Stimulated activated CD8-positive, alpha-beta memory T cell treated with anti-CD3 and anti-CD28 coated beads, Interleukin-15, amount 100 ng/mL, for 48 hours (primary cell): ENCODE measurements around the gene CHMP4B.
"Not testable (repeated sequence)": the region's sequence is repeated elsewhere in the genome, so short reads cannot be mapped to it uniquely, and the experiment has no call there.

Source experiments
- DNase-seq, 2 donors: peaks; one replicate each; pipeline ENCODE4 v3.0.0-alpha.2; 2020; ENCODE audit warnings: low read depth in 2 of 2

CHMP4B gene

GRCh38 chr20:33789858-33790182, 21.3 kb upstream of the CHMP4B start:
- no peak for DNase-seq

- DNase-seq, result no peak
Measured at GRCh38 chr20:33790566-33790965, 20.6 kb upstream of the CHMP4B start.

GRCh38 chr20:33791021-33791420, 20.1 kb upstream of the CHMP4B start:
- no peak for DNase-seq

GRCh38 chr20:33791540-33791939, 19.6 kb upstream of the CHMP4B start:
- DNase-seq, result no peak

- peak in 1 of 2 donors; percentile 17 for DNase-seq
Measured at GRCh38 chr20:33791959-33792597, 19.1 kb upstream of the CHMP4B start.

GRCh38 chr20:33792598-33792989, 18.6 kb upstream of the CHMP4B start:
- not testable (repeated sequence) for DNase-seq

GRCh38 chr20:33793011-33793931, 17.9 kb upstream of the CHMP4B start:
- no peak for DNase-seq

GRCh38 chr20:33796263-33796906, 14.8 kb upstream of the CHMP4B start:
- no peak for DNase-seq

- no peak for DNase-seq
Measured at GRCh38 chr20:33796907-33797544, 14.1 kb upstream of the CHMP4B start.

GRCh38 chr20:33798444-33798843, 12.7 kb upstream of the CHMP4B start:
- no peak for DNase-seq

GRCh38 chr20:33803921-33804337, 7.2 kb upstream of the CHMP4B start:
- no peak for DNase-seq

GRCh38 chr20:33808388-33808787, 2.8 kb upstream of the CHMP4B start:
- DNase-seq, result no peak

GRCh38 chr20:33810259-33810658, 889 bp upstream of the CHMP4B start:
- no peak for DNase-seq

- DNase-seq, result no peak
Measured at GRCh38 chr20:33811776-33812151, 616 bp downstream of the CHMP4B start.

GRCh38 chr20:33812152-33812849, 1.2 kb downstream of the CHMP4B start:
- DNase-seq, result peak; percentile 24 to 36

GRCh38 chr20:33812908-33813462, 1.8 kb downstream of the CHMP4B start:
- DNase-seq, result no peak

GRCh38 chr20:33814238-33814712, 3.1 kb downstream of the CHMP4B start:
- no peak for DNase-seq

- DNase-seq, result no peak
Measured at GRCh38 chr20:33815671-33816070, 4.5 kb downstream of the CHMP4B start.

- DNase-seq, result no peak
Measured at GRCh38 chr20:33816191-33816590, 5.0 kb downstream of the CHMP4B start.

- no peak for DNase-seq
Measured at GRCh38 chr20:33817411-33817810, 6.3 kb downstream of the CHMP4B start.

GRCh38 chr20:33819456-33819855, 8.3 kb downstream of the CHMP4B start:
- DNase-seq, result no peak
